Measurements from ENCODE around the gene RUNX1.

RUNX1 gene

GRCh38 chr21:34819357-34819999 is 229.6 kb downstream of the RUNX1 start:
- H3K36me3 ChIP-seq (ENCODE audit: control insufficient read depth, insufficient read depth, low read length): no peaks in the 10 kb centered on the region; the same call in 1 of the 2 replicates
- DNase-seq (ENCODE audit: extremely low read depth, insufficient read length): no peak

GRCh38 chr21:34818662-34819158 is 230.4 kb downstream of the RUNX1 start:
- Histone ChIP-seq H3K36me3 (ENCODE audit: control insufficient read depth, insufficient read depth, low read length) (no peaks in the 10 kb centered on the region; the same call in 1 of the 2 replicates), H3K4me3 (replicated peaks; ENCODE audit: low read depth, low read length) (no peak overlapping the region), H3K27me3 (replicated peaks; ENCODE audit: control insufficient read depth, insufficient read depth, low read length) (no peaks in the 10 kb centered on the region)
- no peak for TF ChIP-seq CTCF (IDR thresholded peaks at IDR 0.05; ENCODE audit: insufficient read depth, low read length, poor library complexity, severe bottlenecking)
- DNase-seq (ENCODE audit: extremely low read depth, insufficient read length): no peak

More at GRCh38 chr21:34819357-34819999, 229.6 kb downstream of the RUNX1 start:
- Histone ChIP-seq H3K27me3 (replicated peaks; ENCODE audit: control insufficient read depth, insufficient read depth, low read length) (no peaks in the 10 kb centered on the region), H3K4me3 (replicated peaks; ENCODE audit: low read depth, low read length) (no peak overlapping the region)
- TF ChIP-seq CTCF (IDR thresholded peaks at IDR 0.05; ENCODE audit: insufficient read depth, low read length, poor library complexity, severe bottlenecking): no peak

GRCh38 chr21:34817821-34818661 is 231.1 kb downstream of the RUNX1 start:
- TF ChIP-seq CTCF (IDR thresholded peaks at IDR 0.05; ENCODE audit: insufficient read depth, low read length, poor library complexity, severe bottlenecking): no peak
- Histone ChIP-seq H3K27me3 (replicated peaks; ENCODE audit: control insufficient read depth, insufficient read depth, low read length) (no peaks in the 10 kb centered on the region), H3K4me3 (replicated peaks; ENCODE audit: low read depth, low read length) (no peak overlapping the region), H3K36me3 (ENCODE audit: control insufficient read depth, insufficient read depth, low read length) (no peaks in the 10 kb centered on the region; the same call in 1 of the 2 replicates)
- DNase-seq (ENCODE audit: extremely low read depth, insufficient read length): no peak

- no peaks in the 10 kb centered on the region; the same call in 1 of the 2 replicates for H3K36me3 ChIP-seq (ENCODE audit: control insufficient read depth, insufficient read depth, low read length)
- DNase-seq (ENCODE audit: extremely low read depth, insufficient read length): no peak
- H3K27me3 ChIP-seq (replicated peaks; ENCODE audit: control insufficient read depth, insufficient read depth, low read length): no peaks in the 10 kb centered on the region
- no peak for TF ChIP-seq CTCF (IDR thresholded peaks at IDR 0.05; ENCODE audit: insufficient read depth, low read length, poor library complexity, severe bottlenecking)
- no peak overlapping the region for H3K4me3 ChIP-seq (replicated peaks; ENCODE audit: low read depth, low read length)
Observed at GRCh38 chr21:34815831-34816705, 233.0 kb downstream of the RUNX1 start.

GRCh38 chr21:34814529-34814951 is 234.6 kb downstream of the RUNX1 start:
- no peak for TF ChIP-seq CTCF (IDR thresholded peaks at IDR 0.05; ENCODE audit: insufficient read depth, low read length, poor library complexity, severe bottlenecking)
- Histone ChIP-seq H3K4me3 (replicated peaks; ENCODE audit: low read depth, low read length) (no peak overlapping the region), H3K27me3 (replicated peaks; ENCODE audit: control insufficient read depth, insufficient read depth, low read length) (no peaks in the 10 kb centered on the region), H3K36me3 (ENCODE audit: control insufficient read depth, insufficient read depth, low read length) (no peaks in the 10 kb centered on the region; the same call in 1 of the 2 replicates)
- DNase-seq (ENCODE audit: extremely low read depth, insufficient read length): no peak
